ENCODE results near the gene PAX1. TPM values are rescaled to one million over a fixed set of nuclear protein-coding genes. Genes with fewer than 3 reads are reported as not detected.

Gene PAX1
- not detected in 2 replicates for total RNA-seq (2016; rRNA removed; fragmentation: Illumina TruSeq; extraction: Trizol)
- total RNA-seq (2016; cell fraction: cytosol; rRNA removed; fragmentation: Illumina TruSeq; extraction: Trizol; ENCODE audit: low read depth), result not detected in 2 replicates
- total RNA-seq (2016; cell fraction: insoluble cytoplasmic fraction; rRNA removed; fragmentation: Illumina TruSeq; extraction: Trizol), result not detected in 2 replicates
- not detected in 2 replicates for total RNA-seq (2016; cell fraction: membrane; rRNA removed; fragmentation: Illumina TruSeq; extraction: Trizol)
- not detected in 2 replicates for total RNA-seq (2016; cell fraction: nucleus; rRNA removed; fragmentation: Illumina TruSeq; extraction: Trizol)
- polyA plus RNA-seq (2011; rRNA removed), result not detected in 2 replicates
- polyA plus RNA-seq (2011; cell fraction: cytosol; rRNA removed), result not detected in 2 replicates
- polyA plus RNA-seq (2011; cell fraction: nucleus; rRNA removed), result not detected in 2 replicates
- polyA plus RNA-seq (2012), result not detected in 2 replicates
- polyA plus RNA-seq (2016; cell fraction: cytosol; fragmentation: Illumina TruSeq; extraction: Trizol; ENCODE audit: low read depth), result not detected in 2 replicates
- polyA plus RNA-seq (2016; cell fraction: insoluble cytoplasmic fraction; fragmentation: Illumina TruSeq; extraction: Trizol; ENCODE audit: low read depth), result not detected in 2 replicates
- not detected in 2 replicates for polyA plus RNA-seq (2016; cell fraction: membrane; fragmentation: Illumina TruSeq; extraction: Trizol; ENCODE audit: low read depth)
- polyA plus RNA-seq (2016; cell fraction: nucleus; fragmentation: Illumina TruSeq; extraction: Trizol; ENCODE audit: insufficient read depth, low read depth), result not detected in 2 replicates
- polyA minus RNA-seq (2011; rRNA and poly(A)+ RNA removed; ENCODE audit: low replicate concordance), result not detected in 2 replicates
- polyA minus RNA-seq (2011; cell fraction: cytosol; rRNA and poly(A)+ RNA removed), result not detected in 2 replicates
- not detected in 2 replicates for polyA minus RNA-seq (2011; cell fraction: nucleus; rRNA and poly(A)+ RNA removed)
- not detected for Bru-seq, nascent RNA
- BruChase-seq, experiment 1, labeled RNA remaining after a 6-hour chase, result not detected
- BruChase-seq, experiment 2, labeled RNA remaining after a 2-hour chase, result not detected
- long read RNA-seq, experiment 1, result 0 reads
- long read RNA-seq, experiment 2, result 0 reads

DNA sequence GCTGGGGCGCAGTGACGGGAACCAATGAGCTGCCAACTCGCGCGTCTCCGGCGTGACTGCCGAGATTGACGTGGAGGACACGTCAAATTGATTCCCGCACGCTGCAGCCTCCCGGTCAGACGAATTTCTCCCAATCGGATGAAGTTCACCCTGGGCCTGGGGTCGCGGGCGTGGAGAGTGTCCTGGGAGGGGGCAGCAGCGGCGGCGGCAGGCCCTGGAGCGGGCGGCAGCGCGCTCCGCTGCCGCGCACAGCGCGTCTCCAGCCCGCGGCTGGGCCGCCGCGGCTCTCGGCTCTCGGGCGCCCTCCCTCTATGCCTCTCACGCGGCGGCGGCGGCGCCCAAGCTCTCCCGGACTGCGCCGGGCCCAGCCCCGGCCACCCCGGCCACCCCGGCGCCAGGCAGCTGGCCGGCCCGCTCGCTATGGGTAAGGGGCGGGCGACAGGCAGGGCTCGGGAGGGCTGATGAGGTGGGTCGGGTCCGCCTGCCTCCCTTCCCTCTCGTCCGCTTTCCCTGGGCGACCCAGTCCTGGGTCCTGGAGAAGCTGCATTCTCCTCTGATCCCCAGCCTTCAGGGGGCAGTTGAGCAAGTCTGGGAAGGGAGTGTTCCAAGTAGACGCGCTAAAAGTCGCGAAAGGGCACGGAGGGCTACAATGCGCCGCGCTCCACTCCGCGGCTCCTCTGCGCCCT, at the start of gene PAX1:
Gene PAX1, plus strand, starts transcription at position 90 of the 686 bp plus-strand sequence. Its CDS starts 49 bp downstream, at position 139.
- no peak for DNase-seq (ENCODE audit: low spot score)
- ChIA-PET CTCF (ENCODE audit: low intra/inter-chr PET ratio, low total read pairs) (no interaction called here), POLR2A (no interaction called here)
- Histone ChIP-seq H3K27me3 (ENCODE audit: control insufficient read depth in 1 of 2, insufficient read depth in 2 of 2, low read length in 2 of 2) (peaks cover 29 to 89% of the 10 kb centered on the region in 2 experiments), H3K27ac (ENCODE audit: extremely low read length, insufficient read depth, low read length) (no peak within 1 kb of the TSS), H3K79me2 (ENCODE audit: insufficient read depth, low read length) (no peaks in the 10 kb centered on the region), H3K9ac (ENCODE audit: insufficient read depth, low read depth, low read length) (no peak within 1 kb of the TSS), H3K36me3 (replicated peaks in 1 of 2; ENCODE audit: control insufficient read depth in 1 of 2, insufficient read depth in 2 of 2, low read length in 2 of 2) (no peaks in the 10 kb centered on the region), H3K4me3 (replicated peaks in 1 of 3; ENCODE audit: insufficient read depth in 1 of 3, low read depth in 2 of 3, low read length in 3 of 3) (no peak within 1 kb of the TSS), H4K20me1 (ENCODE audit: insufficient read depth, low read length) (no peaks in the 10 kb centered on the region; the same call in 1 of the 2 replicates), H3K4me1 (ENCODE audit: insufficient read depth, low read length) (no peaks in the 10 kb centered on the region), H3K4me2 (ENCODE audit: low read depth, low read length) (peak within 1 kb of the TSS; percentile 38), H2AFZ (ENCODE audit: low read length) (no peak within 1 kb of the TSS), H3K9me3 (ENCODE audit: low read length) (no peaks in the 10 kb centered on the region)
- no peak for FAIRE-seq
- peak; percentile 65 for ATAC-seq
- BruUV-seq (replicated peaks), result no TSS peak
- in situ Hi-C loops (cut with HindIII; ENCODE audit: extremely low pct_ligation_motif_present, low pct_unique_long_range_greater_than_20kb), result loop anchor here (10.0 kb wide), 2 partner anchors 399 to 539 kb away; no protein-coding TSS in a partner anchor
- 52% methylated on average over 36 of the region's 73 CpGs for WGBS (ENCODE audit: low lambda C conversion rate)
- intact Hi-C loops (cut with micrococcal nuclease; ENCODE audit: unreplicated experiment), result no loop called here
- peak; percentile 65 for TF ChIP-seq HNRNPK (IDR thresholded peaks at IDR 0.05; ENCODE audit: low read depth, low read length, poor library complexity, severe bottlenecking)
- TF ChIP-seq, protein P1, sequence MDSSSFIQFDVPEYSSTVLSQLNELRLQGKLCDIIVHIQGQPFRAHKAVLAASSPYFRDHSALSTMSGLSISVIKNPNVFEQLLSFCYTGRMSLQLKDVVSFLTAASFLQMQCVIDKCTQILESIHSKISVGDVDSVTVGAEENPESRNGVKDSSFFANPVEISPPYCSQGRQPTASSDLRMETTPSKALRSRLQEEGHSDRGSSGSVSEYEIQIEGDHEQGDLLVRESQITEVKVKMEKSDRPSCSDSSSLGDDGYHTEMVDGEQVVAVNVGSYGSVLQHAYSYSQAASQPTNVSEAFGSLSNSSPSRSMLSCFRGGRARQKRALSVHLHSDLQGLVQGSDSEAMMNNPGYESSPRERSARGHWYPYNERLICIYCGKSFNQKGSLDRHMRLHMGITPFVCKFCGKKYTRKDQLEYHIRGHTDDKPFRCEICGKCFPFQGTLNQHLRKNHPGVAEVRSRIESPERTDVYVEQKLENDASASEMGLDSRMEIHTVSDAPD (CRISPR knock-in tag; IDR thresholded peaks at IDR 0.05), result no peak
- TF ChIP-seq, protein P2, sequence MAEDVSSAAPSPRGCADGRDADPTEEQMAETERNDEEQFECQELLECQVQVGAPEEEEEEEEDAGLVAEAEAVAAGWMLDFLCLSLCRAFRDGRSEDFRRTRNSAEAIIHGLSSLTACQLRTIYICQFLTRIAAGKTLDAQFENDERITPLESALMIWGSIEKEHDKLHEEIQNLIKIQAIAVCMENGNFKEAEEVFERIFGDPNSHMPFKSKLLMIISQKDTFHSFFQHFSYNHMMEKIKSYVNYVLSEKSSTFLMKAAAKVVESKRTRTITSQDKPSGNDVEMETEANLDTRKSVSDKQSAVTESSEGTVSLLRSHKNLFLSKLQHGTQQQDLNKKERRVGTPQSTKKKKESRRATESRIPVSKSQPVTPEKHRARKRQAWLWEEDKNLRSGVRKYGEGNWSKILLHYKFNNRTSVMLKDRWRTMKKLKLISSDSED (CRISPR knock-in tag; IDR thresholded peaks at IDR 0.05), result no peak

Measured in HepG2 (cell line).